Chondrocyte (in vitro differentiated cells): ENCODE data around the gene USP6NL. TPM values are rescaled to one million over a fixed set of nuclear protein-coding genes. Genes with fewer than 3 reads are reported as not detected.

ENCODE experiments used
- DNase-seq: peaks from one replicate; pipeline ENCODE4 v3.0.0; 2021; ENCODE audit warnings: mixed read lengths, low spot score
- H3K27ac Mint-ChIP-seq: one replicate; pipeline ENCODE4 v1.8.0; 2021; ENCODE audit warnings: mild to moderate bottlenecking, moderate library complexity, mixed read lengths; ENCODE audit not compliant: unreplicated experiment
- H3K27me3 Mint-ChIP-seq: 2 replicates; pipeline ENCODE4 v1.8.0; 2021; ENCODE audit warnings: low read depth, mixed read lengths
- H3K36me3 Mint-ChIP-seq: 2 replicates; pipeline ENCODE4 v1.8.0; 2021; ENCODE audit warnings: low read depth, mixed read lengths
- H3K4me1 Mint-ChIP-seq: 2 replicates; pipeline ENCODE4 v1.8.0; 2021; ENCODE audit warnings: low read depth, mild to moderate bottlenecking, mixed read lengths
- H3K4me3 Mint-ChIP-seq: one replicate; pipeline ENCODE4 v1.8.0; 2021; ENCODE audit warnings: mild to moderate bottlenecking, moderate library complexity, mixed read lengths; ENCODE audit not compliant: unreplicated experiment
- H3K9me3 Mint-ChIP-seq: 2 replicates; pipeline ENCODE4 v1.8.0; 2021; ENCODE audit warnings: low read depth, mixed read lengths
- total RNA-seq: library from RNA; stranded (reverse); gene quantifications from 3 replicates; pipeline ENCODE4 v1.2.1, GENCODE V29; 2021
- TF ChIP-seq, protein P1 (sequence below): fragments of 200-600 bp; sonication (generic); IDR thresholded peaks from 2 replicates; pipeline ENCODE4 v1.5.0; 2021; ENCODE audit warnings: antibody characterized with exemption, mild to moderate bottlenecking, moderate library complexity

USP6NL gene
- total RNA-seq, 1 donor from 2014 or later: 12.3 TPM

DNA sequence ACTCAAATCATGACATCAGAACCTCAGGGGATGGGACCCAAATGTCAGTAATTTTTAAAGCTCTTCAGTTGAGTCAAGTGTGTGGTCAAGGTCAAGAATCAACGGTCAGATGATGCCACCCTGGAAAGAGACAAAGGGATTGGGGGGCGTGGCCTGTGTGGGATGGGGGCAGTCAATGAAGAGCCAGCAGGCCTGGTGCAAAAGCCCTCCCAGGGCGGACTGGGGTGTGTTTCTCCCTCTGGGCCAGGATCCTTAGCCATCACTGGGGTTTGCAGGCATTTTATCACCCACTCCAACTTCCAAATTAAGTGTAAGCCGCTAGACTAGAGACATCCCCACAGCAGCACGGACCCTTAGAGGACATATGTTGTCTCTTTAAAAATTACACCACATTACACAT, 204.7 kb downstream of the USP6NL start:
- Mint-ChIP-seq H3K27ac (no peak overlapping the region), H3K4me3 (no peak overlapping the region), H3K36me3 (no peaks in the 10 kb centered on the region), H3K9me3 (peaks cover 4% of the 10 kb centered on the region), H3K4me1 (peaks cover 4% of the 10 kb centered on the region), H3K27me3 (peaks cover 4% of the 10 kb centered on the region)
- TF ChIP-seq, protein P1, sequence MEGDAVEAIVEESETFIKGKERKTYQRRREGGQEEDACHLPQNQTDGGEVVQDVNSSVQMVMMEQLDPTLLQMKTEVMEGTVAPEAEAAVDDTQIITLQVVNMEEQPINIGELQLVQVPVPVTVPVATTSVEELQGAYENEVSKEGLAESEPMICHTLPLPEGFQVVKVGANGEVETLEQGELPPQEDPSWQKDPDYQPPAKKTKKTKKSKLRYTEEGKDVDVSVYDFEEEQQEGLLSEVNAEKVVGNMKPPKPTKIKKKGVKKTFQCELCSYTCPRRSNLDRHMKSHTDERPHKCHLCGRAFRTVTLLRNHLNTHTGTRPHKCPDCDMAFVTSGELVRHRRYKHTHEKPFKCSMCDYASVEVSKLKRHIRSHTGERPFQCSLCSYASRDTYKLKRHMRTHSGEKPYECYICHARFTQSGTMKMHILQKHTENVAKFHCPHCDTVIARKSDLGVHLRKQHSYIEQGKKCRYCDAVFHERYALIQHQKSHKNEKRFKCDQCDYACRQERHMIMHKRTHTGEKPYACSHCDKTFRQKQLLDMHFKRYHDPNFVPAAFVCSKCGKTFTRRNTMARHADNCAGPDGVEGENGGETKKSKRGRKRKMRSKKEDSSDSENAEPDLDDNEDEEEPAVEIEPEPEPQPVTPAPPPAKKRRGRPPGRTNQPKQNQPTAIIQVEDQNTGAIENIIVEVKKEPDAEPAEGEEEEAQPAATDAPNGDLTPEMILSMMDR: no peak
- DNase-seq: no peak

DNA sequence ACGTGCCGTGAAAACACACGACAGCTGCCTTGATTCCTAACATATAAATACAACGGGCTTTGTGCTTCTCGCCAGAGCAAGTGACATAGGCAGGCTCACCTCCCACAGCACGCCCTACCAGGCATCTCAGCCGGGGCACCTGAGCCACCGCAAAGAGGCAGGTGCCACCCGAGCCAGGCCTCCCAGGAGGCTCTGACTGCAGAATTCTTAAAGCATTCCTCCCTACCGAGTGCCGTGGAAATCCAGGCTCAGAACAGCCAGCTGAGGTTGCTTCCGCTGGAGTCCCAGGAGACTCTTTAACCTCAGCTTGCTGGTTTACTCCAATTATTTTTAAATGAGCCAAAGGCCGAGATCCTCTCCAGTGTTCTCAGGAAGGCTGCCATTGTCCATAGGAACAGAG, 206.5 kb downstream of the USP6NL start:
- H3K9me3 Mint-ChIP-seq: no peaks in the 10 kb centered on the region
- H3K27me3 Mint-ChIP-seq: no peaks in the 10 kb centered on the region
- H3K36me3 Mint-ChIP-seq: no peaks in the 10 kb centered on the region
- H3K4me3 Mint-ChIP-seq: no peak overlapping the region
- DNase-seq: no peak
- TF ChIP-seq, protein P1: no peak
- H3K27ac Mint-ChIP-seq: no peak overlapping the region
- peaks cover 4% of the 10 kb centered on the region for H3K4me1 Mint-ChIP-seq

Other genes with a start within 250 kb of the USP6NL start
- gene ECHDC3, start 130.7 kb upstream of the USP6NL start, total RNA-seq: 0.41 to 6.5 TPM (median 5.7 TPM) in 3 replicates
- gene PROSER2, start 211.7 kb upstream of the USP6NL start, total RNA-seq: 15.2 to 23.8 TPM (median 15.6 TPM) in 3 replicates